Mucosa of descending colon (tissue), 3 donors: ENCODE measurements around the gene EMC6. TPM values are rescaled to one million over a fixed set of nuclear protein-coding genes. Genes with fewer than 3 reads are reported as not detected.

Experiments
- ATAC-seq: fragments of 200-7000 bp; cut with Tn5 transposase; one replicate; pipeline ENCODE4 v1.9.1; 2020; ENCODE audit warnings: mild to moderate bottlenecking, moderate library complexity
- DNase-seq, 3 donors: peaks; one replicate each; pipeline ENCODE4 v3.0.0-alpha.2; 2020
- H3K36me3 ChIP-seq: fragments of 200-600 bp; one replicate; pipeline ENCODE4 v1.8.0; 2021; ENCODE audit warnings: low read depth, mild to moderate bottlenecking
- H3K4me1 ChIP-seq: fragments of 200-600 bp; one replicate; pipeline ENCODE4 v1.8.0; 2021; ENCODE audit warnings: low read depth, mild to moderate bottlenecking
- H3K4me3 ChIP-seq: fragments of 200-600 bp; one replicate; pipeline ENCODE4 v1.8.0; 2021; ENCODE audit warnings: mild to moderate bottlenecking
- H3K9me3 ChIP-seq: fragments of 200-600 bp; one replicate; pipeline ENCODE4 v1.8.0; 2021; ENCODE audit warnings: mild to moderate bottlenecking
- intact Hi-C, 2 donors: fragments of 100-400 bp; cut with DNase I in 1 of 2; cut with micrococcal nuclease in 1 of 2; formaldehyde crosslinking; loops; one replicate each; pipeline versions ENCODE4 v1.11.0 to v1.11.1; 2022; cut with DNase I, micrococcal nuclease
- total RNA-seq, 3 donors: library from RNA; stranded (reverse); fragmentation: NEBNext Ultra II Directional in 2 of 3; extraction: Animal tissue kit (Norgen Biotek cat#: 25700) in 2 of 3; gene quantifications; one replicate each; pipeline versions ENCODE4 v1.2.1 to v1.2.4, GENCODE V29; 2021 to 2023
- TF ChIP-seq, protein P1 (sequence below): fragments of 200-600 bp; IDR thresholded peaks from one replicate; pipeline ENCODE4 v1.8.0; 2022; ENCODE audit warnings: antibody characterized with exemption, mild to moderate bottlenecking
- donor health status: DM: no; HTN: no; CAD: no; lungs with moderate emphysema.
- donor health status: DM: no; HTN: no; CAD: no.
- donor health status: DM: no; HTN: yes; CAD: no.

Gene EMC6
- total RNA-seq, 3 donors from 2014 or later, result 29.3 to 41.3 (median 32.8) TPM

DNA sequence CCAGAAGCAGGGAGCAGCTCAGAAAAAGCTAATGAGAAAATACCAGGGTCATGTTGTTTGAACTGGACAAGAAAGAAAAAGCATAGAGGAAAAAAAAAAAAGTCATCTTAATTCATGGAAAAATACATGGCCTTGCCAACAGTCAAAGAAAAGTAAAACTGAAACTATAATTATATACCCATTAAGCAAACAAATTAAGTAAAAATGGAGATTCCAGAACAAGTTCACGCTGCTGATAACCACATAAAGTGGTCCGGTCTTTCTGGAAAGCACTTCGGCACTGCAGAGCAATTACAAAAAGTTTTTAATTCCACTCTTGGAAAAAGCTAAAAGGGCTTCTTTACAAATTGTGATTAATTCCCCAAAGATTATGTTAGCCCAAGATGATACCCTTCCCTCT, 39.8 kb downstream of the EMC6 start:
- TF ChIP-seq, protein P1, sequence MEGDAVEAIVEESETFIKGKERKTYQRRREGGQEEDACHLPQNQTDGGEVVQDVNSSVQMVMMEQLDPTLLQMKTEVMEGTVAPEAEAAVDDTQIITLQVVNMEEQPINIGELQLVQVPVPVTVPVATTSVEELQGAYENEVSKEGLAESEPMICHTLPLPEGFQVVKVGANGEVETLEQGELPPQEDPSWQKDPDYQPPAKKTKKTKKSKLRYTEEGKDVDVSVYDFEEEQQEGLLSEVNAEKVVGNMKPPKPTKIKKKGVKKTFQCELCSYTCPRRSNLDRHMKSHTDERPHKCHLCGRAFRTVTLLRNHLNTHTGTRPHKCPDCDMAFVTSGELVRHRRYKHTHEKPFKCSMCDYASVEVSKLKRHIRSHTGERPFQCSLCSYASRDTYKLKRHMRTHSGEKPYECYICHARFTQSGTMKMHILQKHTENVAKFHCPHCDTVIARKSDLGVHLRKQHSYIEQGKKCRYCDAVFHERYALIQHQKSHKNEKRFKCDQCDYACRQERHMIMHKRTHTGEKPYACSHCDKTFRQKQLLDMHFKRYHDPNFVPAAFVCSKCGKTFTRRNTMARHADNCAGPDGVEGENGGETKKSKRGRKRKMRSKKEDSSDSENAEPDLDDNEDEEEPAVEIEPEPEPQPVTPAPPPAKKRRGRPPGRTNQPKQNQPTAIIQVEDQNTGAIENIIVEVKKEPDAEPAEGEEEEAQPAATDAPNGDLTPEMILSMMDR, result no peak
- Histone ChIP-seq H3K36me3 (no peaks in the 10 kb centered on the region), H3K4me1 (no peaks in the 10 kb centered on the region), H3K9me3 (no peaks in the 10 kb centered on the region), H3K4me3 (no peak overlapping the region)
- intact Hi-C loops, result no loop called here
- DNase-seq, result no peak
- ATAC-seq, result no peak

- Histone ChIP-seq H3K4me3 (no peak overlapping the region), H3K9me3 (no peaks in the 10 kb centered on the region), H3K36me3 (peaks cover 4% of the 10 kb centered on the region), H3K4me1 (no peaks in the 10 kb centered on the region)
- intact Hi-C loops, result no loop called here
- DNase-seq, result peak in 1 of 3 donors; percentile 42
- TF ChIP-seq, protein P1, result no peak
- ATAC-seq, result peak; percentile 93
These were observed 42.4 kb downstream of the EMC6 start for GRCh38 chr17:3710951-3711383.

DNA sequence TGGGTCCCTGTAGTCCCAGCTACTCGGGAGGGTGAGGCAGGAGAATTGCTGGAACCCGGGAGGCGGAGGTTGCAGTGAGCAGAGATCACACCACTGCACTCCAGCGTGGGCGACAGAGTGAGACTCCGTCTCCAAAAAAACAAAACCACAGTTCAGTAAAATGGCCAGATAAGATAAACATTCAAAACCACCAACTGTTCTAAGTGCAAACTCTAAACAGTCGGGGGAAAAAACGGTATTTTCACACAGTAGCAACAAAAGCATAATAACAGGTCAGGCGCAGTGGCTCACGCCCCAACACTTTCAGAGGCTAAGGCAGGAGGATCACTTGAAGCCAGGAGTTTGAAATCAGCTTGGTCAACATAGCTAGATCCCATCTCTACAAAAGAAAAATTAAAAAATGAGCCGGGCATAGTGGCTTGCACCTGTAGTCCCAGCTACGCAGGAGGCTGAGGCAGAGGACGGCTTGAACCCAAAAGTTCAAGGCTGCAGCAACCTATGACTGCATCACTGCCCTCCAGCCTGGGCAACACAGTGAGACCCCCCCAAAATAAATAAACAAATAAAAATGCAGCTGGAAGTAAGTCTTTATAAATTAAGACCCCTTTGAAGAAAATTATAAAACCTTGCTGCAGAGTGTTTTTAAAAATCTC, 44.3 kb downstream of the EMC6 start:
- ATAC-seq, result no peak

GRCh38 chr17:3715296-3715695, 46.7 kb downstream of the EMC6 start:
- no peaks in the 10 kb centered on the region for H3K4me1 ChIP-seq
- ATAC-seq, result no peak
- TF ChIP-seq, protein P1, result no peak
- peak in 1 of 3 donors; percentile 14 for DNase-seq
- no peak overlapping the region for H3K4me3 ChIP-seq
- intact Hi-C loops, result no loop called here
- H3K9me3 ChIP-seq, result no peaks in the 10 kb centered on the region
- H3K36me3 ChIP-seq, result peaks cover 4% of the 10 kb centered on the region

More for the DNA sequence above, 44.3 kb downstream of the EMC6 start:
- DNase-seq, result peak in 1 of 3 donors; percentile 29
- peaks cover 4% of the 10 kb centered on the region for H3K36me3 ChIP-seq
- H3K4me1 ChIP-seq, result no peaks in the 10 kb centered on the region
- H3K4me3 ChIP-seq, result no peak overlapping the region
- TF ChIP-seq, protein P1, result no peak
- H3K9me3 ChIP-seq, result no peaks in the 10 kb centered on the region
- intact Hi-C loops, result no loop called here

DNA sequence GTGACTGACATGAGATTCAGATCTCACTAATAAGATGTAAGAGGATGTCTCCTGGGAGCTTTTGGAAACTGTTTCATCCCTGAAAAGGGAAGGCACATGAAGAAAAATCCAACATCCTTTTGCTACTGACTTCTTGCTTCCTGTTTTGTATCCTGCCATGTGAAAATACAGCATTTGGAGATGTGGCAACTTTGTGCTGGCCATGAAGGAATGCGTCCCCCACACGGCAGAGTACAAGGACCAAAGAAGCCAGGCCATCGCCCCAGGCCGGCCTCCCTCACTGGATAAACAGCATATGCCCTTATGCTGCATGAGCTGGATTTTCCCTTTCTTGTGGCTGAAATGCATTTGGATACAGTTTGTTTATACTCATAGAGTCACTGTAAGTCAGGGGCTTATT, 49.6 kb downstream of the EMC6 start:
- Histone ChIP-seq H3K4me1 (peaks cover 12% of the 10 kb centered on the region), H3K36me3 (peaks cover 4% of the 10 kb centered on the region), H3K9me3 (no peaks in the 10 kb centered on the region), H3K4me3 (no peak overlapping the region)
- DNase-seq (peak in 1 of 3 donors; percentile 12), ATAC-seq (no peak)
- intact Hi-C loops, result no loop called here
- TF ChIP-seq, protein P1, result no peak
